Measurements from ENCODE around the gene RLN3. TPM values are rescaled to one million over a fixed set of nuclear protein-coding genes. Genes with fewer than 3 reads are reported as not detected.
"Not testable (repeated sequence)": the region's sequence is repeated elsewhere in the genome, so short reads cannot be mapped to it uniquely, and the experiment has no call there.

The RLN3 gene
- total RNA-seq, 2 experiments from 2014 or later, result not detected

DNA sequence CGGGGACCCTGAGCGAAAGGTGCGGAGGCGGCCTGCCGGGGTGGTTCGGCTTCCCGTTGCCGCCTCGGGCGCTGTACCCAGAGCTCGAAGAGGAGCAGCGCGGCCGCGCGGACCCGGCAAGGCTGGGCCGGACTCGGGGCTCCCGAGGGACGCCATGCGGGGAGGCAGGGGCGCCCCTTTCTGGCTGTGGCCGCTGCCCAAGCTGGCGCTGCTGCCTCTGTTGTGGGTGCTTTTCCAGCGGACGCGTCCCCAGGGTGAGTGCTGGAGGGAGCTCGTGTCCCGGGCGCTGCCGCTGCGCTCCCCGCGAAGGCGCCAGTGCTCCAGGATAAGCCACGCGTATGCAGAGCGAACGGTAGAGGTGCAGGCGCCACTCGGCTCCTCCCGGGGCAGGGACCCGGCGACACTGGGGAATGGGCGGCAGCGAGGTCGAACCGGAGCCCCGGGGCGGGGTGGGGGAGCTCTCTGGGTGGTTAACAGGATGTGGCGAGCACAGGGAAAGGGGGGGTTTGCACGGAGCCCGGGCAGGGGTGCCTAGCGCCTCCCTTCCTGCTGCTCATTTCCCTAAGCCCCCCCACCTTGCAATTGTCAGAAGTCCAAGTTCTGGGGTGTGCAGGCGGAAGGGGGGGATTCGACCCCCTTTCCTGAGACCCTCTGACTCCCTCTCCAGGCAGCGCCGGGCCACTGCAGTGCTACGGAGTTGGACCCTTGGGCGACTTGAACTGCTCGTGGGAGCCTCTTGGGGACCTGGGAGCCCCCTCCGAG, 4.0 kb downstream of the RLN3 start, which contains the start of gene IL27RA:
TSS of gene IL27RA (plus strand) at position 44 of the 762 bp plus-strand sequence. CDS start at position 155, 111 bp downstream.
- ChIA-PET CTCF (interaction anchor here (0.5 to 2.9 kb wide), 27 partner anchors 8 to 168 kb away, joined by 3 to 20 read pairs (median 4); partner anchors contain the start of genes DCAF15 and MISP3), POLR2A (interaction anchor here (1.7 kb wide), 1 partner anchor 10 kb away, joined by 5 read pairs; no protein-coding TSS in a partner anchor)
- peaks cover 2% of the 10 kb centered on the region for H3K27me3 Mint-ChIP-seq
- peaks cover 29% of the 10 kb centered on the region for H3K4me1 Mint-ChIP-seq
- peak within 1 kb of the TSS; percentile 93 for H3K4me3 Mint-ChIP-seq
- no peaks in the 10 kb centered on the region for H3K9me3 Mint-ChIP-seq
- peaks cover 16% of the 10 kb centered on the region for H3K36me3 Mint-ChIP-seq (ENCODE audit: low read depth)
- peak within 1 kb of the TSS; percentile 96 for H3K27ac Mint-ChIP-seq
- DNase-seq, result peak; percentile 88

DNA sequence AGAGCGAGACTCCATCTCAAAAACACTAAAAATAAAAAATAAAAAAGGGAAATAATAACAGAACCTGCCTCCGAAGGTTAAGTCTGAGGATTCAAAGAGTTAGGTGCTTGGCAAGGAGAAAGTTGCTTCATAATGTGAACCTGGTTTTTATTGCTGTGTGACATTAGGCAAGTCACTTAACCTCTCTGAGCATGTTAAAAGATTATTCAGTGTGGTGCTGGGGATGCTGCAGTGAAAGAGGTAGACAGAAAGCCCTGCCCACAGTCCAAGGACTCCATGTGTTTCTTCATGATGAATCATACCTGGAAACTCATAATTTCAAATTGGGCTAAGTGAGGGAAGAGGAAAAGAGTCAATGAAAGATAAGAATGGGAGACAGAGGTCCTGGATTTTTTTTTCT, 6.0 kb downstream of the RLN3 start:
- CTCF ChIA-PET, result interaction anchor here (1.4 to 1.8 kb wide), 2 partner anchors 12 to 38 kb away, joined by 5 to 7 read pairs; partner anchors contain the start of gene MISP3
- Mint-ChIP-seq H3K27me3 (peaks cover 1% of the 10 kb centered on the region), H3K36me3 (ENCODE audit: low read depth) (peaks cover 30% of the 10 kb centered on the region), H3K27ac (peak overlapping the region; percentile 59), H3K4me1 (peaks cover 34% of the 10 kb centered on the region), H3K9me3 (no peaks in the 10 kb centered on the region), H3K4me3 (peak overlapping the region; percentile 93)
- no peak for DNase-seq
- POLR2A ChIA-PET, result no interaction called here

GRCh38 chr19:14035159-14035558, 7.2 kb downstream of the RLN3 start:
- ChIA-PET CTCF (interaction anchor here (0.7 kb wide), 1 partner anchor 17 kb away, joined by 3 read pairs; no protein-coding TSS in a partner anchor), POLR2A (interaction anchor here (0.7 kb wide), 1 partner anchor 32 kb away, joined by 3 read pairs; no protein-coding TSS in a partner anchor)
- not testable (repeated sequence) for H3K27me3 Mint-ChIP-seq, DNase-seq, H3K27ac Mint-ChIP-seq, H3K4me3 Mint-ChIP-seq, H3K9me3 Mint-ChIP-seq
- H3K4me1 Mint-ChIP-seq, result peaks cover 33% of the 10 kb centered on the region
- peaks cover 37% of the 10 kb centered on the region for H3K36me3 Mint-ChIP-seq (ENCODE audit: low read depth)

DNA sequence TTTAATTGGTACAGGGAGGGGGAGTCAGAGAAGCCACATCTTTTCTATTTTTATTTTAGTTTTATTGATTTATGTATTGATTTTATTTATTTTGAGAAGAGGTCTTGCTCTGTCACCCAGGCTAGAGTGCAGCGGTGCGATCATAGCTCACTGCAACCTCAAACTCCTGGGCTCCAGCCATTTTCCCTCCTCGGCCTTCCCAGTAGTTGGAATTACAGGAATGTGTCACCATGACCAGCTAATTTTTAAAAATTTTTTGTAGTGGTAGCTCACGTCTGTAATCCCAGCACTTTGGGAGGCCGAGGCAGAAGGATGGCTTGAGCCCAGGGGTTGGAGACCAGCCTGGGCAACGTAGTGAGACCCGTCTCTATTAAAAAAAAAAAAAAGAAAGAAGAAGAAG, 7.8 kb downstream of the RLN3 start:
- CTCF ChIA-PET, result no interaction called here
- H3K36me3 Mint-ChIP-seq (ENCODE audit: low read depth), result peaks cover 40% of the 10 kb centered on the region
- POLR2A ChIA-PET, result interaction anchor here (0.7 kb wide), 1 partner anchor 33 kb away, joined by 3 read pairs; no protein-coding TSS in a partner anchor
- H3K4me1 Mint-ChIP-seq, result peaks cover 30% of the 10 kb centered on the region
- no peaks in the 10 kb centered on the region for H3K27me3 Mint-ChIP-seq
- no peak overlapping the region for H3K4me3 Mint-ChIP-seq
- no peaks in the 10 kb centered on the region for H3K9me3 Mint-ChIP-seq
- no peak for DNase-seq
- no peak overlapping the region for H3K27ac Mint-ChIP-seq

- no peak overlapping the region for H3K4me3 Mint-ChIP-seq
- H3K27ac Mint-ChIP-seq, result peak overlapping the region; percentile 50
- ChIA-PET POLR2A (no interaction called here), CTCF (interaction anchor here (1.3 to 1.5 kb wide), 2 partner anchors 9 to 12 kb away, joined by 3 to 4 read pairs; no protein-coding TSS in a partner anchor)
- H3K36me3 Mint-ChIP-seq (ENCODE audit: low read depth), result peaks cover 44% of the 10 kb centered on the region
- no peak for DNase-seq
- no peaks in the 10 kb centered on the region for H3K27me3 Mint-ChIP-seq
- H3K4me1 Mint-ChIP-seq, result peaks cover 26% of the 10 kb centered on the region
- H3K9me3 Mint-ChIP-seq, result no peaks in the 10 kb centered on the region
Measured at GRCh38 chr19:14039181-14039580, 11.2 kb downstream of the RLN3 start.

DNA sequence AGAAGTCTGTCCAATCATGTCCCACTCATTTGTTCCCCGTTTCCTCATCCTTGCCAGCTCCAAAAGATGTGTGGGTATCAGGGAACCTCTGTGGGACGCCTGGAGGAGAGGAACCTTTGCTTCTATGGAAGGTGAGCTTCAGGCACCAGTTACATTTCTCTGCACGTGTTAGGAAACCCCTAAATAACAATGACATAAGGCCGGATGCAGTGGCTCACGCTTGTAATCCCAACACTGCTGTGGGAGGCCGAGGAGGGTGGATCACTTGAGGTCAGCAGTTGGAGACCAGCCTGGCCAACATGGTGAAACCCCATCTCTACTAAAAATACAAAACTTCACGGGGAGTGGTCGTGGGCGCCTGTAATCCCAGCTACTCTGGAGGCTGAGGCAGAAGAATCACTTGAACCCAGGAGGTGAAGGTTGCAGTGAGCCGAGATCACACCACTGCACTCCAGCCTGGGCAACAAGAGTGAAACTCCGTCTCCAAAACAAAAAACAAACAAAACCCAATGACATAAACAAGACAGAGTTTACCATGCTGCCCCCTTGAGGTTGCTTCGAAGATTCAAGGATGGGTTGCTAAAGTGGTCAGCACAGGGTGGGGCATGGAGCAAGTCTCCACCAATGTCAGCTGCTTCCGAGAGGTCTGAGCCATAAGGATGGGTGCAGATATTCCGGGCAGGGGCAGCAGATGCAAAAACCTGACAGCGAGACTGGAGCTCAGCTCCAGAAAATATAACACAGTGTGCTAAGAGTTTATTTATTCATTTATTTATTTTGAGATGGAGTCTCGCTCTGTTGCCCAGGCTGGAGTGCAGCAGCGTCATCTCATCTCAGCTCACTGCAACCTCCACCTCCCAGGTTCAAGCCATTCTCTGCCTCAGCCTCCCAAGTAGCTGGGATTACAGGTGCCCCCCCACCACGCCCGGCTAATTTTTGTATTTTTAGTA, 15.0 kb downstream of the RLN3 start:
- CTCF ChIA-PET, result interaction anchor here (0.6 to 1.9 kb wide), 10 partner anchors 11 to 235 kb away, joined by 3 to 6 read pairs (median 3); partner anchors contain the start of gene IL27RA
- peaks cover 18% of the 10 kb centered on the region for H3K4me1 Mint-ChIP-seq
- DNase-seq, result peak; percentile 64
- H3K27me3 Mint-ChIP-seq, POLR2A ChIA-PET, H3K9me3 Mint-ChIP-seq, H3K4me3 Mint-ChIP-seq: not testable (repeated sequence)
- peak overlapping the region; percentile 79 for H3K27ac Mint-ChIP-seq
- H3K36me3 Mint-ChIP-seq (ENCODE audit: low read depth), result peaks cover 57% of the 10 kb centered on the region

DNA sequence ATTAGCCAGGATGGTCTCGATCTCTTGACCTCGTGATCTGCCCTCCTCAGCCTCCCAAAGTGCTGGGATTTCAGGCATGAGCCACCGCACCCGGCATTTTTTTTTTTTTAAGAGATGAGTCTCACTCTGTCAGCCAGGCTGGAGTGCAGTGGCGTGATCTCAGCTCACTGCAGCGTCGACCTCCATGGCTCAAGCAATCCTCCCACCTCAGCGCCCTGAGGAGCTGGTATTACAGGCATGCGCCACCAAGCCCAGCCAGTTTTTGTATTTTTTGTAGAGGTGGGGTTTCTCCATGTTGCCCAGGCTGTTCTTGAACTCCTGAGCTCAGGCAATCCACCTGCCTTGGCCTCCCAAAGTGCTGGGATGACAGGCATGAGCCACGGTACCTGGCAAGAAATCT, 19.9 kb downstream of the RLN3 start:
- H3K4me3 Mint-ChIP-seq, H3K27ac Mint-ChIP-seq, H3K27me3 Mint-ChIP-seq, H3K4me1 Mint-ChIP-seq, DNase-seq, H3K9me3 Mint-ChIP-seq, POLR2A ChIA-PET: not testable (repeated sequence)
- CTCF ChIA-PET, result interaction anchor here (0.6 to 4.3 kb wide), 14 partner anchors 8 to 437 kb away, joined by 3 to 36 read pairs (median 3); partner anchors contain the start of genes IL27RA and MISP3
- H3K36me3 Mint-ChIP-seq (ENCODE audit: low read depth), result peaks cover 66% of the 10 kb centered on the region

- H3K36me3 Mint-ChIP-seq (ENCODE audit: low read depth), result peaks cover 67% of the 10 kb centered on the region
- H3K27ac Mint-ChIP-seq, result no peak overlapping the region
- peak; percentile 76 for DNase-seq
- no peak overlapping the region for H3K4me3 Mint-ChIP-seq
- H3K27me3 Mint-ChIP-seq, result no peaks in the 10 kb centered on the region
- POLR2A ChIA-PET, result no interaction called here
- peaks cover 4% of the 10 kb centered on the region for H3K4me1 Mint-ChIP-seq
- no peaks in the 10 kb centered on the region for H3K9me3 Mint-ChIP-seq
- CTCF ChIA-PET, result interaction anchor here (0.6 to 4.3 kb wide), 13 partner anchors 9 to 436 kb away, joined by 3 to 36 read pairs (median 3); partner anchors contain the start of genes IL27RA and MISP3
Measured at GRCh38 chr19:14048443-14049153, 20.6 kb downstream of the RLN3 start.

- Mint-ChIP-seq H3K4me3 (no peak overlapping the region), H3K36me3 (ENCODE audit: low read depth) (peaks cover 67% of the 10 kb centered on the region), H3K27ac (no peak overlapping the region), H3K9me3 (no peaks in the 10 kb centered on the region), H3K4me1 (peaks cover 4% of the 10 kb centered on the region), H3K27me3 (no peaks in the 10 kb centered on the region)
- ChIA-PET CTCF (interaction anchor here (1.3 to 3.1 kb wide), 2 partner anchors 11 to 22 kb away, joined by 3 to 15 read pairs; partner anchors contain the start of gene MISP3), POLR2A (no interaction called here)
- no peak for DNase-seq
Measured at GRCh38 chr19:14050512-14050911, 22.6 kb downstream of the RLN3 start.

- H3K4me3 Mint-ChIP-seq, H3K27ac Mint-ChIP-seq, DNase-seq, POLR2A ChIA-PET, H3K4me1 Mint-ChIP-seq, H3K9me3 Mint-ChIP-seq, H3K27me3 Mint-ChIP-seq: not testable (repeated sequence)
- CTCF ChIA-PET, result interaction anchor here (1.3 to 3.1 kb wide), 2 partner anchors 12 to 22 kb away, joined by 3 to 15 read pairs; partner anchors contain the start of gene MISP3
- peaks cover 63% of the 10 kb centered on the region for H3K36me3 Mint-ChIP-seq (ENCODE audit: low read depth)
Measured at GRCh38 chr19:14050961-14051360, 23.0 kb downstream of the RLN3 start.

DNA sequence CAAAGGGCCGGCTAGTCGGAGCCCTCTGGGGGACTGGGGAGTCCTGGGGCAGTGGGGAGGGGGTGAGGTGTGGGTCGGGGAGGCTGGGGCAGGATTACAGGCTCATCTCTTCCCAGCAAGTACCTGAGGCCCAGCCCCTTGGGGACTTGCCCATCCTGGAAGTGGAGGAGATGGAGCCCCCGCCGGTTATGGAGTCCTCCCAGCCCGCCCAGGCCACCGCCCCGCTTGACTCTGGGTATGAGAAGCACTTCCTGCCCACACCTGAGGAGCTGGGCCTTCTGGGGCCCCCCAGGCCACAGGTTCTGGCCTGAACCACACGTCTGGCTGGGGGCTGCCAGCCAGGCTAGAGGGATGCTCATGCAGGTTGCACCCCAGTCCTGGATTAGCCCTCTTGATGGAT, 24.0 kb downstream of the RLN3 start:
- H3K27me3 Mint-ChIP-seq, result peaks cover 4% of the 10 kb centered on the region

DNA sequence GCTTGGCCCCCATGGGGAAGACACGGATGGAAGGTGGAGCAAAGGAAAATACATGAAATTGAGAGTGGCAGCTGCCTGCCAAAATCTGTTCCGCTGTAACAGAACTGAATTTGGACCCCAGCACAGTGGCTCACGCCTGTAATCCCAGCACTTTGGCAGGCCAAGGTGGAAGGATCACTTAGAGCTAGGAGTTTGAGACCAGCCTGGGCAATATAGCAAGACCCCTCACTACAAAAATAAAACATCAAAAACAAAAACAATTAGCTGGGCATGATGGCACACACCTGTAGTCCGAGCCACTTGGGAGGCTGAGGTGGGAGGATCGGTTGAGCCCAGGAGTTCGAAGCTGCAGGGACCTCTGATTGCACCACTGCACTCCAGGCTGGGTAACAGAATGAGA, 24.5 kb downstream of the RLN3 start:
- Mint-ChIP-seq H3K4me3 (no peak overlapping the region), H3K36me3 (ENCODE audit: low read depth) (peaks cover 50% of the 10 kb centered on the region), H3K9me3 (no peaks in the 10 kb centered on the region), H3K27me3 (peaks cover 6% of the 10 kb centered on the region), H3K27ac (no peak overlapping the region), H3K4me1 (peaks cover 3% of the 10 kb centered on the region)
- ChIA-PET POLR2A (no interaction called here), CTCF (interaction anchor here (0.5 to 3.1 kb wide), 7 partner anchors 18 to 517 kb away, joined by 3 to 15 read pairs (median 3); partner anchors contain the start of gene MISP3)
- no peak for DNase-seq

More for the DNA sequence above, 24.0 kb downstream of the RLN3 start:
- Mint-ChIP-seq H3K4me3 (no peak overlapping the region), H3K4me1 (peaks cover 3% of the 10 kb centered on the region), H3K27ac (no peak overlapping the region), H3K36me3 (ENCODE audit: low read depth) (peaks cover 54% of the 10 kb centered on the region), H3K9me3 (no peaks in the 10 kb centered on the region)
- CTCF ChIA-PET, result interaction anchor here (3.1 kb wide), 1 partner anchor 21 kb away, joined by 15 read pairs; the partner anchor contains the start of gene MISP3
- POLR2A ChIA-PET, result no interaction called here
- DNase-seq, result no peak

All from activated CD4-positive, alpha-beta T cell treated with anti-CD3 and anti-CD28 coated beads, Interleukin-2, amount 10 ng/mL, durations not matched to agents 7 days and 5 days (primary cell).